Fibroblast of pulmonary artery (primary cell): Measurements from ENCODE around the gene NEURL4.

Experiments
- DNase-seq: peaks from one replicate; pipeline ENCODE4 v3.0.0-alpha.2; 2010; ENCODE audit warnings: low read depth
- H3K4me3 ChIP-seq: replicated peaks from 2 replicates; pipeline ENCODE4 v1.5.1; 2011; ENCODE audit warnings: low read depth, mild to moderate bottlenecking, control low read depth, low read length, moderate library complexity
- CTCF ChIP-seq: IDR thresholded peaks from 2 replicates; pipeline ENCODE4 v1.5.1; 2011; ENCODE audit warnings: mild to moderate bottlenecking, control low read depth, low read length, inconsistent platforms; ENCODE audit errors: missing control alignments

Gene NEURL4

DNA sequence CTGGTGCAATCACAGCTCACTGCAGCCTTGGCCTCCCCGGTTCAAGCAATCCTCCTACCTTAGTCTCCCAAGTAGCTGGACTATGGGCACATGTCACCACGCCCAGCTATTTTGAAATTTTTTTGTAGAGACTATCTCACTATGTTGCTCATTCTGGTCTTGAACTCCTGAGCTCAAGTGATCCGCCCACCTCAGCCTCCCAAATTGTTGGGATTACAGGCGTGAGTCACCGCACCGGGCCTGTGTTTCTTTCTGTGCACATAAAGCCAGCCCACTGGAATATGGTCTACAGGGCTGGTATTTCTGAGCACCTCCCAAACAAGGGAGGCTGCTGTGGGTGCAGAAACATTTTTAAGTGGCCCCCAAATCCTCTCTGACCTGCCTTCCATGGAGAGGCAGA lies 34.2 kb upstream of the NEURL4 start:
- no peak overlapping the region for H3K4me3 ChIP-seq
- TF ChIP-seq CTCF, result no peak
- no peak for DNase-seq

DNA sequence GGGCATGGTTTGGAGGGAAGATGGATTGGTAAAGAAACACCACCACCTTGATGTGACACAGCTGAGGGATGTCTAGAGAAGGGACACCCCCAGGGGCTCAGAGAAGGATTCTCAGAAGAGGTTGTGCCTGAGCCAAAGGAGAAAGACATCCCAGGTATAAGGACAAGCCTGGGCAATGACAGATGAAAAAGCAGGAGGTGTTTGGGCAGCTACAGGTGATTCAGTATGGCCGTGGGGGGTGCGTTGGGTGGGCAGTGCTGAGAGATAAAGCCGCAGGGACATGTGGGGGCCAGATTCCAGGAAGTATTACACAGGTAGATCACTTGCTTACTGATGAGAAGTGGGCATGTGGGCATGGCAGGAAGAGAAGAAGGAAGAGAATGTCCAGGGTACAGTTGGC lies 32.8 kb upstream of the NEURL4 start:
- no peak for DNase-seq
- no peak for TF ChIP-seq CTCF
- no peak overlapping the region for H3K4me3 ChIP-seq

GRCh38 chr17:7357381-7357780 lies 28.2 kb upstream of the NEURL4 start:
- no peak overlapping the region for H3K4me3 ChIP-seq
- TF ChIP-seq CTCF, result no peak
- DNase-seq, result no peak

DNA sequence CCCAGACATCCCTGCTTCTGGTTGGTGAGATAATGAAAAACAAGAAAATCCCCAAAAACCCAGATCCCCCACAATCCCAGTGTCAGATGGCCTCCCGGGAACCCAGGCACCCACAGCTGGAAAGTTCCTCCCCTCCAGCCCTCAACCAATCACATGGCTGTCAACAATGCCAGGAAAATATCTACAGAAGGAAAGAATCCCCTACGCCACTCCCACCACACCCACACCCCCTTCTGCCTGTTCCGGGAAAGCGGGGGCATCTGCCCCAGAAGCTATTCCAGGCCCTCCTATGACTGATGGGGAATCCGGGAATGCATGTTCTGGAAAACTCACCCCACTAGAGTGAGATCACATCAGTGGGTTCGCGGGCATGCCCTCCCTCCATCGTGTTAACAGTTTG lies 27.6 kb upstream of the NEURL4 start:
- no peak for TF ChIP-seq CTCF
- H3K4me3 ChIP-seq, result no peak overlapping the region
- no peak for DNase-seq

DNA sequence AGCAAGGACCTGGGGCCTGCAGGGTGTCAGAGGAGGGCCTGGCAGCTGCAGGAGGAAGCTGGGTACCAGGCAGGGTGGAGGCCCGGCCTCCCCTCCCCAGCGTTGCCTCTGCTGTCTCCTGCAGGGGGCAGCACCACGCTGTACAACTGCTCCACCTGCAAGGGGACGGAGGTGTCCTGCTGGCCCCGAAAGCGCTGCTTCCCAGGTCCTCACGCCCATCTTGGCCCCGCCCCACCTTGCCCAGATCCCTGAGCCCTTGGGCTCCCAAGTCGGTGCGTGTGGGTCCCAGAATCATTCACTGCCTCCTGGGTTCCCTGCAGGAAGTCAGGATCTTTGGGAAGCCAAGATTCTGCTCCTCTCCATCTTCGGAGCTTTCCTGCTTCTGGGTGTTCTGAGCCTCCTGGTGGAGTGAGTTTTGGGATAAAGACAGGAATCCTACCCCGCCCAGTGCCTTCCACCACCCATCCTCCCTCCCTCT lies 27.0 kb upstream of the NEURL4 start:
- H3K4me3 ChIP-seq, result no peak overlapping the region
- peak; percentile 74 for DNase-seq
- peak; percentile 80 for TF ChIP-seq CTCF

- no peak for DNase-seq
- H3K4me3 ChIP-seq, result no peak overlapping the region
- no peak for TF ChIP-seq CTCF
Measured at GRCh38 chr17:7355573-7355972, 26.4 kb upstream of the NEURL4 start.

- no peak for TF ChIP-seq CTCF
- no peak for DNase-seq
- no peak within 1 kb of the TSS for H3K4me3 ChIP-seq
Measured at GRCh38 chr17:7355053-7355452, 25.9 kb upstream of the NEURL4 start, which contains the start of gene TMEM95. Gene TMEM95 (plus strand): TSS chr17:7355156. CDS start chr17:7355205, 49 bp downstream.
